ENCODE results near the gene MFSD2A. TPM values are rescaled to one million over a fixed set of nuclear protein-coding genes. Genes with fewer than 3 reads are reported as not detected.

Gene MFSD2A
- total and polyA plus RNA-seq, 10 of the 15 experiments (the other 5 are each of a cell fraction or from before 2014, with no cell fraction given), result 0.84 to 30.1 (median 15.2) TPM

DNA sequence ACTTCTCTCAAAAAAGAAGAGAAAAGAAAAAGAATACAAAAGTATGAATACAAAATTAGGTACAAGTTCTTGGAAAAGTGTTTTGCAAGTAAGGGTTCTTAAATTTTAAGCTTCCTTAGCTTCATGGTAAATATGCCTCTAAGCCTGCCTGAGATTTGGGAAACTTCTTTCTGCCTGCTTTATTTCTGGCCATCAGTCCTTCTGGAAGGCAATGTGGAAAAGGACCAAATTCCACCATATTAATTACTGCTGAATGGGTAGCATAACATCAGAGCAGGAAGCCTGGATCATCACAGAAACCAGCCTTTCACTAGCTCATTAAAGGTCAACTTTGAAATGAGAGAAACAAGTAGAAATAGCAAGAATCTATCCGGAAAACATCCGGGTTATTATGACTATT, 46.5 kb downstream of the MFSD2A start:
- in situ Hi-C loops (cut with MboI) (no loop called here), intact Hi-C loops (cut with micrococcal nuclease; ENCODE audit: unreplicated experiment) (no loop called here)
- no peak for ATAC-seq
- H3K27me3 ChIP-seq (replicated peaks in 1 of 2; ENCODE audit: control insufficient read depth in 2 of 2, insufficient read depth in 2 of 2, low read length in 1 of 2), result no peaks in the 10 kb centered on the region
- no peak overlapping the region for H3K4me2 ChIP-seq (ENCODE audit: control insufficient read depth, insufficient read depth)
- no peak for FAIRE-seq
- H3K4me1 ChIP-seq (ENCODE audit: control insufficient read depth, insufficient read depth, low read length), result peaks cover 46% of the 10 kb centered on the region
- ChIA-PET CTCF (interaction anchor here (0.6 to 3.5 kb wide), 9 partner anchors 27 to 203 kb away, joined by 3 to 21 read pairs (median 4); no protein-coding TSS in a partner anchor), SMC1A (ENCODE audit: uncharacterized antibody, unreplicated experiment) (interaction anchor here (0.6 to 5.6 kb wide), 13 partner anchors 10 to 335 kb away, joined by 3 to 28 read pairs (median 4); partner anchors contain the start of gene CAP1), POLR2A (interaction anchor here (0.6 to 1.9 kb wide), 5 partner anchors 17 to 386 kb away, joined by 3 to 5 read pairs (median 3); partner anchors contain the start of genes CAP1 and NT5C1A), RAD21 (ENCODE audit: unreplicated experiment) (interaction anchor here (0.9 to 2.4 kb wide), 6 partner anchors 10 to 75 kb away, joined by 3 to 11 read pairs (median 6); partner anchors contain the start of gene CAP1)
- 31% methylated on average over 2 of the region's 2 CpGs for WGBS (ENCODE audit: insufficient coverage, insufficient replicate concordance, low lambda C conversion rate, missing lambda C conversion rate)
- no peaks in the 10 kb centered on the region for H3K36me3 ChIP-seq (ENCODE audit: control insufficient read depth in 2 of 2, insufficient read depth in 2 of 2, low read length in 1 of 2)
- no TSS peak for BruUV-seq (replicated peaks)
- H2AFZ ChIP-seq (ENCODE audit: control insufficient read depth, low read depth, low read length), result no peak overlapping the region
- peaks cover 18% of the 10 kb centered on the region for H3K9me3 ChIP-seq (replicated peaks; ENCODE audit: control insufficient read depth, insufficient read depth, low read length)
- H3K4me3 ChIP-seq, result no peak overlapping the region
- peak overlapping the region; percentile 45; the same call in 1 of the 2 replicates for H3K27ac ChIP-seq (ENCODE audit: control insufficient read depth, insufficient read depth)
- no peak for DNase-seq (ENCODE audit: low read depth, low spot score)
- no peak overlapping the region for H3K9ac ChIP-seq (ENCODE audit: control insufficient read depth, insufficient read depth, low read length)
- no peaks in the 10 kb centered on the region for H3K79me2 ChIP-seq (ENCODE audit: control insufficient read depth, insufficient read depth, low read length)
- no peaks in the 10 kb centered on the region for H4K20me1 ChIP-seq (ENCODE audit: control insufficient read depth, insufficient read depth)
- TF ChIP-seq, protein P1, sequence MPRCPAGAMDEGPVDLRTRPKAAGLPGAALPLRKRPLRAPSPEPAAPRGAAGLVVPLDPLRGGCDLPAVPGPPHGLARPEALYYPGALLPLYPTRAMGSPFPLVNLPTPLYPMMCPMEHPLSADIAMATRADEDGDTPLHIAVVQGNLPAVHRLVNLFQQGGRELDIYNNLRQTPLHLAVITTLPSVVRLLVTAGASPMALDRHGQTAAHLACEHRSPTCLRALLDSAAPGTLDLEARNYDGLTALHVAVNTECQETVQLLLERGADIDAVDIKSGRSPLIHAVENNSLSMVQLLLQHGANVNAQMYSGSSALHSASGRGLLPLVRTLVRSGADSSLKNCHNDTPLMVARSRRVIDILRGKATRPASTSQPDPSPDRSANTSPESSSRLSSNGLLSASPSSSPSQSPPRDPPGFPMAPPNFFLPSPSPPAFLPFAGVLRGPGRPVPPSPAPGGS (IDR thresholded peaks at IDR 0.05; ENCODE audit: borderline replicate concordance, insufficient read depth, low read depth, low read length, poor library complexity, severe bottlenecking), result no peak
- TF ChIP-seq, protein P2, sequence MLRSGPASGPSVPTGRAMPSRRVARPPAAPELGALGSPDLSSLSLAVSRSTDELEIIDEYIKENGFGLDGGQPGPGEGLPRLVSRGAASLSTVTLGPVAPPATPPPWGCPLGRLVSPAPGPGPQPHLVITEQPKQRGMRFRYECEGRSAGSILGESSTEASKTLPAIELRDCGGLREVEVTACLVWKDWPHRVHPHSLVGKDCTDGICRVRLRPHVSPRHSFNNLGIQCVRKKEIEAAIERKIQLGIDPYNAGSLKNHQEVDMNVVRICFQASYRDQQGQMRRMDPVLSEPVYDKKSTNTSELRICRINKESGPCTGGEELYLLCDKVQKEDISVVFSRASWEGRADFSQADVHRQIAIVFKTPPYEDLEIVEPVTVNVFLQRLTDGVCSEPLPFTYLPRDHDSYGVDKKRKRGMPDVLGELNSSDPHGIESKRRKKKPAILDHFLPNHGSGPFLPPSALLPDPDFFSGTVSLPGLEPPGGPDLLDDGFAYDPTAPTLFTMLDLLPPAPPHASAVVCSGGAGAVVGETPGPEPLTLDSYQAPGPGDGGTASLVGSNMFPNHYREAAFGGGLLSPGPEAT (IDR thresholded peaks at IDR 0.05; ENCODE audit: low read depth), result no peak
- TF ChIP-seq POLR2AphosphoS2 (IDR thresholded peaks at IDR 0.05; ENCODE audit: low read depth, low read length) (no peak), SP1 (IDR thresholded peaks at IDR 0.05; ENCODE audit: low read depth, low read length) (no peak), SMARCA5 (IDR thresholded peaks at IDR 0.05) (no peak), BRCA1 (IDR thresholded peaks at IDR 0.05; ENCODE audit: low read depth, low read length) (no peak), IKZF1 (conservative IDR thresholded peaks at IDR 0.05) (no peak), FOS (IDR thresholded peaks at IDR 0.05; ENCODE audit: borderline replicate concordance, extremely low read depth, insufficient read length) (no peak), STAT3 (IDR thresholded peaks at IDR 0.05; ENCODE audit: low read depth, low read length) (no peak), SMAD1 (IDR thresholded peaks at IDR 0.05; ENCODE audit: low read depth, partially characterized antibody) (no peak), NFYA (IDR thresholded peaks at IDR 0.05; ENCODE audit: borderline replicate concordance, low read depth, low read length) (no peak)
- TF ChIP-seq, protein P3, sequence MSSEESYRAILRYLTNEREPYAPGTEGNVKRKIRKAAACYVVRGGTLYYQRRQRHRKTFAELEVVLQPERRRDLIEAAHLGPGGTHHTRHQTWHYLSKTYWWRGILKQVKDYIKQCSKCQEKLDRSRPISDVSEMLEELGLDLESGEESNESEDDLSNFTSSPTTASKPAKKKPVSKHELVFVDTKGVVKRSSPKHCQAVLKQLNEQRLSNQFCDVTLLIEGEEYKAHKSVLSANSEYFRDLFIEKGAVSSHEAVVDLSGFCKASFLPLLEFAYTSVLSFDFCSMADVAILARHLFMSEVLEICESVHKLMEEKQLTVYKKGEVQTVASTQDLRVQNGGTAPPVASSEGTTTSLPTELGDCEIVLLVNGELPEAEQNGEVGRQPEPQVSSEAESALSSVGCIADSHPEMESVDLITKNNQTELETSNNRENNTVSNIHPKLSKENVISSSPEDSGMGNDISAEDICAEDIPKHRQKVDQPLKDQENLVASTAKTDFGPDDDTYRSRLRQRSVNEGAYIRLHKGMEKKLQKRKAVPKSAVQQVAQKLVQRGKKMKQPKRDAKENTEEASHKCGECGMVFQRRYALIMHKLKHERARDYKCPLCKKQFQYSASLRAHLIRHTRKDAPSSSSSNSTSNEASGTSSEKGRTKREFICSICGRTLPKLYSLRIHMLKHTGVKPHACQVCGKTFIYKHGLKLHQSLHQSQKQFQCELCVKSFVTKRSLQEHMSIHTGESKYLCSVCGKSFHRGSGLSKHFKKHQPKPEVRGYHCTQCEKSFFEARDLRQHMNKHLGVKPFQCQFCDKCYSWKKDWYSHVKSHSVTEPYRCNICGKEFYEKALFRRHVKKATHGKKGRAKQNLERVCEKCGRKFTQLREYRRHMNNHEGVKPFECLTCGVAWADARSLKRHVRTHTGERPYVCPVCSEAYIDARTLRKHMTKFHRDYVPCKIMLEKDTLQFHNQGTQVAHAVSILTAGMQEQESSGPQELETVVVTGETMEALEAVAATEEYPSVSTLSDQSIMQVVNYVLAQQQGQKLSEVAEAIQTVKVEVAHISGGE (CRISPR knock-in tag; IDR thresholded peaks at IDR 0.05), result no peak
- TF ChIP-seq, protein P4, sequence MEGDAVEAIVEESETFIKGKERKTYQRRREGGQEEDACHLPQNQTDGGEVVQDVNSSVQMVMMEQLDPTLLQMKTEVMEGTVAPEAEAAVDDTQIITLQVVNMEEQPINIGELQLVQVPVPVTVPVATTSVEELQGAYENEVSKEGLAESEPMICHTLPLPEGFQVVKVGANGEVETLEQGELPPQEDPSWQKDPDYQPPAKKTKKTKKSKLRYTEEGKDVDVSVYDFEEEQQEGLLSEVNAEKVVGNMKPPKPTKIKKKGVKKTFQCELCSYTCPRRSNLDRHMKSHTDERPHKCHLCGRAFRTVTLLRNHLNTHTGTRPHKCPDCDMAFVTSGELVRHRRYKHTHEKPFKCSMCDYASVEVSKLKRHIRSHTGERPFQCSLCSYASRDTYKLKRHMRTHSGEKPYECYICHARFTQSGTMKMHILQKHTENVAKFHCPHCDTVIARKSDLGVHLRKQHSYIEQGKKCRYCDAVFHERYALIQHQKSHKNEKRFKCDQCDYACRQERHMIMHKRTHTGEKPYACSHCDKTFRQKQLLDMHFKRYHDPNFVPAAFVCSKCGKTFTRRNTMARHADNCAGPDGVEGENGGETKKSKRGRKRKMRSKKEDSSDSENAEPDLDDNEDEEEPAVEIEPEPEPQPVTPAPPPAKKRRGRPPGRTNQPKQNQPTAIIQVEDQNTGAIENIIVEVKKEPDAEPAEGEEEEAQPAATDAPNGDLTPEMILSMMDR (IDR thresholded peaks at IDR 0.05 in 2 of 3, conservative IDR thresholded peaks at IDR 0.05 in 1 of 3; ENCODE audit: control insufficient read depth in 2 of 3, extremely low read depth in 1 of 3, insufficient read depth in 1 of 3, low read depth in 3 of 3, low read length in 3 of 3), result no peak
- TF ChIP-seq, protein P5, sequence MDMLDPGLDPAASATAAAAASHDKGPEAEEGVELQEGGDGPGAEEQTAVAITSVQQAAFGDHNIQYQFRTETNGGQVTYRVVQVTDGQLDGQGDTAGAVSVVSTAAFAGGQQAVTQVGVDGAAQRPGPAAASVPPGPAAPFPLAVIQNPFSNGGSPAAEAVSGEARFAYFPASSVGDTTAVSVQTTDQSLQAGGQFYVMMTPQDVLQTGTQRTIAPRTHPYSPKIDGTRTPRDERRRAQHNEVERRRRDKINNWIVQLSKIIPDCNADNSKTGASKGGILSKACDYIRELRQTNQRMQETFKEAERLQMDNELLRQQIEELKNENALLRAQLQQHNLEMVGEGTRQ (IDR thresholded peaks at IDR 0.05; ENCODE audit: borderline replicate concordance, low read depth, low read length), result no peak

Data from GM12878 (cell line).